Measurements from ENCODE around the gene CPSF6.
"Not testable (repeated sequence)": the region's sequence is repeated elsewhere in the genome, so short reads cannot be mapped to it uniquely, and the experiment has no call there.

CPSF6 gene

GRCh38 chr12:69239352-69239921 is at the start of gene CPSF6:
Gene CPSF6, plus strand, starts transcription at chr12:69239569. Its CDS starts 78 bp downstream, at chr12:69239647.
- DNase-seq (ENCODE audit: low read depth in 3 of 3), result peak; percentile 91 to 97 (median 94)

GRCh38 chr12:69196302-69197288 is 42.8 kb upstream of the CPSF6 start:
- no peak for DNase-seq (ENCODE audit: low read depth in 3 of 3)

- DNase-seq (ENCODE audit: low read depth in 3 of 3), result not testable (repeated sequence)
Observed at GRCh38 chr12:69199976-69200375, 39.4 kb upstream of the CPSF6 start.

GRCh38 chr12:69204191-69204590 is 35.2 kb upstream of the CPSF6 start:
- no peak for DNase-seq (ENCODE audit: low read depth in 3 of 3)

- DNase-seq (ENCODE audit: low read depth in 3 of 3), result no peak
Observed at GRCh38 chr12:69210661-69211060, 28.7 kb upstream of the CPSF6 start.

- DNase-seq (ENCODE audit: low read depth in 3 of 3), result no peak
Observed at GRCh38 chr12:69211160-69211559, 28.2 kb upstream of the CPSF6 start.

- no peak for DNase-seq (ENCODE audit: low read depth in 3 of 3)
Observed at GRCh38 chr12:69214169-69214568, 25.2 kb upstream of the CPSF6 start.

GRCh38 chr12:69225251-69225910 is 14.0 kb upstream of the CPSF6 start:
- no peak for DNase-seq (ENCODE audit: low read depth in 3 of 3)

- no peak for DNase-seq (ENCODE audit: low read depth in 3 of 3)
Observed at GRCh38 chr12:69231479-69231878, 7.9 kb upstream of the CPSF6 start.

GRCh38 chr12:69238589-69239351 is 599 bp upstream of the CPSF6 start:
- no peak for DNase-seq (ENCODE audit: low read depth in 3 of 3)

GRCh38 chr12:69239922-69240630 is 707 bp downstream of the CPSF6 start:
- peak; percentile 11 to 41 (median 23) for DNase-seq (ENCODE audit: low read depth in 3 of 3)

- DNase-seq (ENCODE audit: low read depth in 3 of 3), result peak in 2 of 3 experiments; percentile 9 to 25
Observed at GRCh38 chr12:69240631-69240995, 1.2 kb downstream of the CPSF6 start.

GRCh38 chr12:69241438-69242092 is 2.2 kb downstream of the CPSF6 start:
- no peak for DNase-seq (ENCODE audit: low read depth in 3 of 3)

GRCh38 chr12:69243099-69244084 is 4.0 kb downstream of the CPSF6 start:
- DNase-seq (ENCODE audit: low read depth in 3 of 3), result no peak

GRCh38 chr12:69247268-69248018 is 8.1 kb downstream of the CPSF6 start:
- no peak for DNase-seq (ENCODE audit: low read depth in 3 of 3)

GRCh38 chr12:69252033-69252432 is 12.7 kb downstream of the CPSF6 start:
- no peak for DNase-seq (ENCODE audit: low read depth in 3 of 3)

- no peak for DNase-seq (ENCODE audit: low read depth in 3 of 3)
Observed at GRCh38 chr12:69254046-69254445, 14.7 kb downstream of the CPSF6 start.

- DNase-seq (ENCODE audit: low read depth in 3 of 3), result no peak
Observed at GRCh38 chr12:69254862-69255261, 15.5 kb downstream of the CPSF6 start.

GRCh38 chr12:69258655-69259054 is 19.3 kb downstream of the CPSF6 start:
- DNase-seq (ENCODE audit: low read depth in 3 of 3), result no peak
